GM12875 (cell line): ENCODE results near the gene EHMT2.

Experiments used
- H3K4me3 ChIP-seq: one replicate; pipeline ENCODE4 v1.5.1; 2011; ENCODE audit warnings: low read depth, low read length, control low read depth
- TF ChIP-seq, protein P1 (sequence below): IDR thresholded peaks from 2 replicates; pipeline ENCODE4 v1.5.1; 2011; ENCODE audit warnings: low read depth, mild to moderate bottlenecking, control low read depth, inconsistent platforms, low read length, moderate library complexity, borderline replicate concordance; ENCODE audit not compliant: insufficient read depth

The EHMT2 gene

DNA sequence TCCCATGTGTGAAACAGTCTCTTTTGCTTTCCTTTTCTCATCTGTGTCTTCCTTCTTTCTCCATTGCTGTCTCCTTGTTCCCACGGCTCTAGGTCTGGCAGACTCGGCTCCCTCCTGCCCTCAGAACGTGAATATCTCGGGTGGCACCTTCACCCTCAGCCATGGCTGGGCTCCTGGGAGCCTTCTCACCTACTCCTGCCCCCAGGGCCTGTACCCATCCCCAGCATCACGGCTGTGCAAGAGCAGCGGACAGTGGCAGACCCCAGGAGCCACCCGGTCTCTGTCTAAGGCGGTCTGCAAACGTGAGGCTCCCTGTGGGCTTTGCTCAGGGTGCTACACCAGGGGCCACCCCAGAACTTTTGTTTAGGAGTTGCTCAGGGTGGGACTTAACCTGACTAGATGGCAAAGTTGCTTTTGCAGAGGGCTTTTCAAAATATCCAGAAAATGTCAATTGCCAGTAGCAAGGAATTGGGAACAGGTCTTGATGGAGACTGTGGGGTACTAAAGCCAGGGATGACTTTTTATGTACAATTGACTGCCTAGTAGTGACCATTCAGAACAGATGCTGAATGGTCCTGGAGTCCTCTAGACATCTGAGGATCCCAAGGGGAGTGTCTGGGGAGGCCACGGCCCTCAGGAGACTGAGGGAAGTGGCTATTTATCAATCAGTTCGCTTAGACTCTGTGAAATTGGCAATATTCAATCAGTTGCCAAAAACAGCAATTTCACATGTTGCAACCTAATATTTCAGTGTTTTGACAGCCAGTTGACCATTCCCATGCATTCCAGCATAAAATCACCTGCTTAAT, 30.6 kb upstream of the EHMT2 start:
- H3K4me3 ChIP-seq, result no peak overlapping the region
- TF ChIP-seq, protein P1, sequence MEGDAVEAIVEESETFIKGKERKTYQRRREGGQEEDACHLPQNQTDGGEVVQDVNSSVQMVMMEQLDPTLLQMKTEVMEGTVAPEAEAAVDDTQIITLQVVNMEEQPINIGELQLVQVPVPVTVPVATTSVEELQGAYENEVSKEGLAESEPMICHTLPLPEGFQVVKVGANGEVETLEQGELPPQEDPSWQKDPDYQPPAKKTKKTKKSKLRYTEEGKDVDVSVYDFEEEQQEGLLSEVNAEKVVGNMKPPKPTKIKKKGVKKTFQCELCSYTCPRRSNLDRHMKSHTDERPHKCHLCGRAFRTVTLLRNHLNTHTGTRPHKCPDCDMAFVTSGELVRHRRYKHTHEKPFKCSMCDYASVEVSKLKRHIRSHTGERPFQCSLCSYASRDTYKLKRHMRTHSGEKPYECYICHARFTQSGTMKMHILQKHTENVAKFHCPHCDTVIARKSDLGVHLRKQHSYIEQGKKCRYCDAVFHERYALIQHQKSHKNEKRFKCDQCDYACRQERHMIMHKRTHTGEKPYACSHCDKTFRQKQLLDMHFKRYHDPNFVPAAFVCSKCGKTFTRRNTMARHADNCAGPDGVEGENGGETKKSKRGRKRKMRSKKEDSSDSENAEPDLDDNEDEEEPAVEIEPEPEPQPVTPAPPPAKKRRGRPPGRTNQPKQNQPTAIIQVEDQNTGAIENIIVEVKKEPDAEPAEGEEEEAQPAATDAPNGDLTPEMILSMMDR, result no peak

DNA sequence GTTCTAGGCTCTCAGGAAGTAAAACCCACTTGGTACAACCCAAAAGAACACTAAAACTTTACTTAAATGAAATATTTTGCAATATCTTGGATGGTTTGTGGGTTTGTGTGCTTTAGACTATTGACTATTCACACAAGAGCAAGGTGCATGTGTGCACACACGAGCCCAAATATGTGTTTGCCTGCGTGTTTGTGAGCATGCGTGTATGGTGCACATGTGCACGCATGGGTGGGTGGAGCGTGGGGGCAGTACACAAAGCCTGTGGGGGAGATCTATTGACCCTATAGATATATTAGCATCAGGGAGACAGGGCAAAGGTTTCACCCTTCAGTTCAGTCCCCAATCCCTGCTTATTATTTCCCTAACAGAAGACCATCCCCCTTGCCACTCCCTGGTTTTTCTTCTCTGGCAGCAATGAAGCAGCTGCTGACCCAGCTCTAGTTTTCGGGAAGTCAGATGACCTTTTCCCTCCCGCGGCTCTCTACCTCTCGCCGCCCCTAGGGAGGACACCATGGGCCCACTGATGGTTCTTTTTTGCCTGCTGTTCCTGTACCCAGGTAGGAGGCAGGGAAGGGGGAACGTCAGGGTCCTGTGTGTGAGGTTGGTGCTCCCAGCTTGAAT, 29.9 kb upstream of the EHMT2 start, which contains the start of gene C2:
Gene C2, plus strand, starts transcription at position 476 of the 621 bp plus-strand sequence. Its CDS starts 36 bp downstream, at position 512.
- TF ChIP-seq, protein P1, result no peak
- H3K4me3 ChIP-seq, result no peak within 1 kb of the TSS

DNA sequence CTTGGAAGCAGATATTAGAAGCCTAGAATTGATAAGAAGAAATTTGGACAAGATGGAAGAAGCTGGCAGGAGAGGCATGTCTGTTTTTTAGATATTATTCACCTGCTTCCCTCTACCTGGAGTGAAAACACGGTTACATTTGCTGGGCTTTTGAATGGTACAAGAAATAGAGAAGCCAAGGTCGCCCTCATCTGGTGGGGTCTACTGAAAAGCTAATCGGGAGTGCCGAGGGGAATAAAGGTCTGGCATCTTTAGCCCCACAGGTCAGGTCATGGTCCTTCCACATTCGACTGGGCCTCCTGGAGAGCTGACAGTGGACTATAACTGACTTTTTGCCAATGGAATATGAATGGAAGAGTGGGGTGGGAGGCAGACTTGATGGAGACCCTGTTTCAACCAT, 25.4 kb upstream of the EHMT2 start:
- TF ChIP-seq, protein P1, result peak; percentile 16; the same call in 1 of the 2 replicates
- H3K4me3 ChIP-seq, result no peak overlapping the region

DNA sequence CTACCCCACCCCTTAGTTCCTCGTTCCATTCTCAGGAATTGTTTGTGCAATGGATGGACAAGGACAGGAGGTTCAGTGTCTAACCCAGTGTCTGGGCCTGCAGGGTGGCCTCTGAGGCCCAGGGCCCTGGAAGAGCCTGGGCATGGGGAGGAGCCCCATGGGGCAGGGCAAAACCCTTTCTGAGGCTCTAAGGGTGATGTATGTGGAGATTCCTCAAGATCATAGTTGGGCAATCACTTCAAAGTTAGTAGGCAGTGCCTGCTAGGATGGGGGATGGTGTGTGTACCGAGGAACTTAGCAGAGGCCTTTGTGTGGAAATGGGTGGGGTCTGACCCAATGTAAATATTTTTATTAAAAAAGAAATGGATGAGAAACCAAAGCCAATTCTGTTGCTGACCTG, 23.3 kb upstream of the EHMT2 start:
- H3K4me3 ChIP-seq, result no peak overlapping the region
- TF ChIP-seq, protein P1, result no peak

DNA sequence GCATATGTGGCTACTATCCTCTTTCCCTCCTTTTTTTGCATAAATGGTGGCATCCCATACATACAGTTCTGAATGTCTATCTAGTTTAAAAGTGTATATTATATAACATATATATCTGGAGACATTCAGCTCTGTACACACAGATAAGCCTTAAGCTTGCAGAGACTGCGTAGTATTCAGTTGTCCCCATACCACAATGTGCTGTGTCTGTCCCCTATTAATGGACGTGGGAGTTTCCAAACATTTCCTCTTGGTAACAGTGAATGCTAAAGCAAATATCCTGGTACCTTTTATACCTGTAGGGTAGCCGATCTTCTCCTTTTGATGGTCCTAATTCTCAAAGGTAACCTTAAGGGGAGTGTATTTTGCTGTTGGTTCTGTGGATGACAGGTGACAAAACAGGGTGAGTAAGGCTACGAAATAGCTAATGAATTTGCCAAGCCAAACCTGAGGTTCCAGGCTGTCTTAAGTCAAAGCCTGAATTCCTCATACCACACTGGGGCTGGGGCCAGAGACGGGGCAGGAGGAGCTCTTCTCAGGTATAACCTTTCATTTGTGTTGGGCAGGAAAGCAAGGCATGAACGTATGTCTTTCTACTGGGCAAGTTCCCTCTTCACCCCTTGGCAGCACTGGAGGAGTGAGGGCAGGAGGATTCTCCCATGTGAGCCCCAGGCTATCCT, 22.3 kb upstream of the EHMT2 start:
- H3K4me3 ChIP-seq, result no peak overlapping the region
- TF ChIP-seq, protein P1, result no peak

DNA sequence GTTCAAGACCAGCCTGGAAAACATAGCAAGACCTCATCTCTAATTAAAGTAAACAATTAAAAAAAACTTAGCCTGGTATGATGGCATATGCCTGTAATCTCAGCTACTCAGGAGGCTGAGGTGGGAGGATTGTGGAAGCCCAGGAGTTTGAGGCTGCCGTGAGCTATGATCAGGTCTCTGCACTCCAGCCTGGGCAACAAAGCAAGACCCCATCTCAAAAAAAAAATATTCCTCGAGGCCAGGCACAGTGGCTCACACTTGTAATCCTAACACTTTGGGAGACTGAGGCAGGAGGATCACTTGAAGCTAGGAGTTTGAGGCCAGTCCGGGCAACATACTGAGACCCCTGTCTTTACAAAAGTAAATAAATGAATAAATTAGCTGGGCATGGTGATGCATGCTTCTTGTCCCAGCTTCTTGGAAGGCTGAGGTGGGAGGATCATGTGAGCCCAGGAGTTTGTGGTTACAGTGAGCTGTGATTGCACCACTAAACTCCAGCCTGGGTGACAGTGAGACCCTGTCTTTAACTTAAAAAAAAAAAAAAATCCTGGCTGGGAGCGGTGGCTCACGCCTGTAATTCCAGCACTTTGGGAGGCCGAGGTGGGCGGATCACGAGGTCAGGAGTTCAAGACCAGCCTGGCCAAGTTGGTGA, 20.7 kb upstream of the EHMT2 start:
- no peak overlapping the region for H3K4me3 ChIP-seq
- TF ChIP-seq, protein P1, result no peak
